GM12864 (cell line): Measurements from ENCODE around the gene EWSR1.

Experiments used
- DNase-seq: peaks from one replicate; pipeline ENCODE4 v3.0.0-alpha.2; 2011; ENCODE audit warnings: low read depth
- H3K4me3 ChIP-seq: 2 replicates; pipeline ENCODE4 v1.5.1; 2011; ENCODE audit warnings: mild to moderate bottlenecking, low read depth, low read length, control low read depth
- TF ChIP-seq, protein P1 (sequence below): IDR thresholded peaks from 2 replicates; pipeline ENCODE4 v1.5.1; 2011; ENCODE audit warnings: low read depth, mild to moderate bottlenecking, moderate library complexity, low read length, control low read depth, inconsistent platforms; ENCODE audit errors: missing control alignments

Gene EWSR1

GRCh38 chr22:29340566-29340965 lies 72.5 kb downstream of the EWSR1 start:
- TF ChIP-seq, protein P1, sequence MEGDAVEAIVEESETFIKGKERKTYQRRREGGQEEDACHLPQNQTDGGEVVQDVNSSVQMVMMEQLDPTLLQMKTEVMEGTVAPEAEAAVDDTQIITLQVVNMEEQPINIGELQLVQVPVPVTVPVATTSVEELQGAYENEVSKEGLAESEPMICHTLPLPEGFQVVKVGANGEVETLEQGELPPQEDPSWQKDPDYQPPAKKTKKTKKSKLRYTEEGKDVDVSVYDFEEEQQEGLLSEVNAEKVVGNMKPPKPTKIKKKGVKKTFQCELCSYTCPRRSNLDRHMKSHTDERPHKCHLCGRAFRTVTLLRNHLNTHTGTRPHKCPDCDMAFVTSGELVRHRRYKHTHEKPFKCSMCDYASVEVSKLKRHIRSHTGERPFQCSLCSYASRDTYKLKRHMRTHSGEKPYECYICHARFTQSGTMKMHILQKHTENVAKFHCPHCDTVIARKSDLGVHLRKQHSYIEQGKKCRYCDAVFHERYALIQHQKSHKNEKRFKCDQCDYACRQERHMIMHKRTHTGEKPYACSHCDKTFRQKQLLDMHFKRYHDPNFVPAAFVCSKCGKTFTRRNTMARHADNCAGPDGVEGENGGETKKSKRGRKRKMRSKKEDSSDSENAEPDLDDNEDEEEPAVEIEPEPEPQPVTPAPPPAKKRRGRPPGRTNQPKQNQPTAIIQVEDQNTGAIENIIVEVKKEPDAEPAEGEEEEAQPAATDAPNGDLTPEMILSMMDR = no peak
- no peak overlapping the region for H3K4me3 ChIP-seq
- DNase-seq = no peak

DNA sequence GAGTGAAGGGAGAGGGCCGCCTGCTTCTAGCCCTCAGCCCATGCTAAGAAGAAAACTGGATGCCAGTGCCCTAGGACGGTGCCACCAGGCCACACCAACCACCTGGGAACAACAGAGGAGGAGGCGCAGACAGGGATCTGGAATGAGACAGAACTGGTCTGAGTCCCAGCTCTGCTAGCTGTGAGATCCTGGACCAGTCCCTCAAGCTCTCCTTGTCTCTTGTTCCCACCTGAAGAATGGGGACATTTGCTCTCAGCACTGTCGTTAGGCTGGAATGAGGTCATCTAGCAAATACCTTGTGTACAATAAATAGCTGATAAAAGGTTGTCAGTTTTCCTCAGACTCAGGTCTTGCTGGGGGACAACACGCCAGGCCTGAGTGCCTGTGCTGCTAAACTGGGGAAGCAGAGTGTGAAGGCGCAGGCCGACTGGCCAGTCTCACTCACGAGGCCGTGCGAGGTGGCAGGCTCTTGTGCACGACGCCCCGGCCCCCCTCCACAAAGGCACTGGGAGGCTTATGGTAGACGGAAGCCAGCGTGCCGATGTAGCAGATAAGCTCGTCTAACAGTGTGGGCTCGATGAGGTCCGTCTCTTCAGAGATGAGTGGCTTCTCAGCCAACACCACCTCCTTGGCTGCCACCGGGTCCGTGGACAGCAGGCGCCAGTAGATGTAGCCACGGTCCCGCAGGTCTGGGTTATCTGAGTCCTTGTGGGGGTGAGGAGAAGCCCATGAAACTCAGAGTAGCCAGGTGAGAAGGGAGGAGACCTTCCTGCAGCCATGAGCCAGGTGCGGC lies 73.2 kb downstream of the EWSR1 start:
- H3K4me3 ChIP-seq = no peak overlapping the region
- no peak for DNase-seq
- TF ChIP-seq, protein P1 = no peak

GRCh38 chr22:29341849-29342127 lies 73.7 kb downstream of the EWSR1 start:
- TF ChIP-seq, protein P1 = no peak
- DNase-seq = no peak
- no peak overlapping the region for H3K4me3 ChIP-seq

GRCh38 chr22:29342177-29342576 lies 74.1 kb downstream of the EWSR1 start:
- TF ChIP-seq, protein P1 = no peak
- no peak overlapping the region for H3K4me3 ChIP-seq
- DNase-seq = no peak

DNA sequence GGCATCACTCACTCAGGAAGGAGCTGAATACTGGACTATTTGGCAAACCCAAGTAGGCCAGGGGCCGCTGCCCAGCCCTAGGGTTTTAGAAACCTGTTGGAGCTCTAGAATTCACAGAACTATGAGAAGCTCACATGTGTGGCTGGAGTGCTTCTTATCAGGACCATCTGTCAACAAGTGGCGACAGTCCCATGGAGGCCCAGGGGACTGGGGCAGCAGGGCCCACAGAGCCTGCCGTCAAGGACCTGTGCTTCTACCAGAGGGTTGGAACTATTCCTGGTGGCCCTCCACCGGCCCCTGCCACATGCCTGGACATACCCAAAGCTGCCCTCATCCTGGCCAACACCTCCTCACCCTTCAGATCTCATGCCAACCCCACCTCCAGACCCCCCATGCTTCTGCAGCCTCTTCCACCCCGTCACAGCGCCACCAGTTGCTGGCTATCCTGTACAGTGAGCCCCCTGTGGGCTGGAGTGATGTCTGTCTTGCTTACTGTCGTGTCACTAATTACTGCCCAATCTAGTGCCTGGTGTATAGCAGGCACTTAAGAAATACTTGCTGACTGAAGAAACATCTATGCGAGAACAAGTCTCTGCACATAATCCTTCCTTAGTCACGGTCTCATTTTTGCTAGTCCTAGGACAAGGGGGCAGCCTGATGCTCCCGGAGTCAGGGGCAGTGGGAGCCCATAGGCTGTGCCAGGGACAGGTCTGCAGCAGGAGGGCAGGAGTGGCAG lies 74.7 kb downstream of the EWSR1 start:
- no peak for DNase-seq
- TF ChIP-seq, protein P1 = no peak
- H3K4me3 ChIP-seq = no peak overlapping the region

DNA sequence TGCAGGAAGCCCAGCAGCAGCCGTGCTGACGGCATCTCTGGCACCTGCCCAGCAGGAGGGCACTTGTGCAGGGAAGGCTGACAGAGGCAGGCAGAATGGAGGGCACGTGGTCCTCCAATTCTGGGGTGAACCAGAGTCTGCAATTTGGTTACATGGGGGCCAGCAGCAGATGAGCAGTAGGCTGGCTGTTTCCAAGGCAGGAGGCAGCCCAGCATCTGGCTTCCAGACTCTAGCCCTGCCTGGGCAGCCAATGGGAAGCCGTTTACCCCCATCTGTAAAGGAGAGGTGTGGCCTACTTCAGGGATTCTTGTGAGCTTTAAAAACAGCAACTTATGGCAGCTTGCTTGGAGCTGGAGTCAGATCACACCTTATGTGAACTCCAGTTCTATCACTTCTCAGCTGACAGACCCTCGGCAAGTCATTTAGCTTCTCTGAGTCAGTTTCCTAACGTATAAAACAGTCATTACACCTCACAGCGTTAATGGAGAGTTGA lies 75.3 kb downstream of the EWSR1 start:
- no peak for DNase-seq
- H3K4me3 ChIP-seq = no peak overlapping the region
- TF ChIP-seq, protein P1 = no peak
